NK-92 (cell line): ENCODE data around the gene TMPRSS12.
"Not testable (repeated sequence)": the region's sequence is repeated elsewhere in the genome, so short reads cannot be mapped to it uniquely, and the experiment has no call there.

Source experiments
- DNase-seq: peaks from one replicate; lab custom pipeline; 2025; ENCODE audit not compliant: unreplicated experiment; lab: John Stamatoyannopoulos, UW

Gene TMPRSS12

DNA sequence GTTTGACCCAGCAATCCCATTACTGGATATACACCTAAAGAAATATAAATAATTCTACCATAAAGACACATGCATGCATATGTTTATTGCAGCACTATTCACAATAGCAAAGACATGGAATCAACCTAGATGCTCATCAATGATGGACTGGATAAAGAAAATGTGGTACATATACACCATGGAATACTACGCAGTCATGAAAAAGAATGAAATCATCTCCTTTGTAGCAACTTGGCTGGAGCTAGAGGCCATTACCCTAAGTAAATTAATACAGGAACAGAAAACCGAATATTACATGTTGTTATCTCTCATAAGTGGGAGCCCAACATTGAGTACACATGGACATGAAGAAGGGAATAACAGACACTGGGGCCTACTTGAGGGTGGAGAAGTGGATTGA, 13.0 kb downstream of the TMPRSS12 start:
- not testable (repeated sequence) for DNase-seq

GRCh38 chr12:50859621-50860310, 17.0 kb downstream of the TMPRSS12 start:
- DNase-seq, result no peak

- no peak for DNase-seq
Observed at GRCh38 chr12:50862316-50862715, 19.6 kb downstream of the TMPRSS12 start.

DNA sequence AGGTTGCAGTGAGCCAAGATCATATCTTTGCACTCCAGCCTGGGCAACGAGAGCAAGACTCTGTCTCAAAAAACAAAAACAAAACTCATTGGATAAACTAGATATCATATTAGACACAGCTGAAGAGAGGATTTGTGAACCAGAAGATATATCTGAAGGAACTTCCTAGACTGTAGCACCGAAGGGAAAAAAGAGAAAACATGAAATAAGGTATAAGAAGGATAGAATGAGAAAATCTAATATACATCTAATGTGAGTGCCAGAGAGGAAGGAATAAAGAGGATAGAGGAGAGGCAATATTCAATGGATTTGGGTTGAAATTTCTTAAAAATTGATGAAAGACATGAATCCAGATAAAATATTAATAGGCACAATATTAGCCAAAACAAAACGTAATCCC, 22.5 kb downstream of the TMPRSS12 start:
- no peak for DNase-seq

- DNase-seq, result not testable (repeated sequence)
Observed at GRCh38 chr12:50868881-50869280, 26.2 kb downstream of the TMPRSS12 start.

- DNase-seq, result no peak
Observed at GRCh38 chr12:50882563-50882962, 39.8 kb downstream of the TMPRSS12 start.

GRCh38 chr12:50887191-50887590, 44.5 kb downstream of the TMPRSS12 start:
- DNase-seq, result no peak

GRCh38 chr12:50888666-50889065, 45.9 kb downstream of the TMPRSS12 start:
- DNase-seq, result no peak

- no peak for DNase-seq
Observed at GRCh38 chr12:50894241-50894640, 51.5 kb downstream of the TMPRSS12 start.

- no peak for DNase-seq
Observed at GRCh38 chr12:50901685-50902113, 59.0 kb downstream of the TMPRSS12 start.

DNA sequence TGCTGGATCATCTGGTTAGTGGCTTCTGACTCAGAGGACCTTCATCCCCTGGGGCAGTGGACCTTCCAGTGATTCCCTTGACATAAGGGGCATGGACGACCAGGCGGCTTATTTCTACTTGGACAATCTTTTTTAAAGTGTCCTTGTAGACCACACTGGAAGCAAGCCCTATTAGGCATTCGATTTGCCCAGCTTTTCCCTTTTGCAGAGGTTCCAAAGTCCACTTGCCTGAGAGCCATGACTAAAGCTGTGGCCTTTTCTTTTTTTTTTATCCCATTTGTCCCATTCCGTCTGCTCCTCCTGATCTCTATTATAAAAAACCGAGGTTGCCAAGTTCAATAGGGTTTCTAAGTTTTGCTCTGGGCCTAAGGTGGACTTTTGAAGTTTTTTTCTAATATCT, 65.8 kb downstream of the TMPRSS12 start:
- not testable (repeated sequence) for DNase-seq

DNA sequence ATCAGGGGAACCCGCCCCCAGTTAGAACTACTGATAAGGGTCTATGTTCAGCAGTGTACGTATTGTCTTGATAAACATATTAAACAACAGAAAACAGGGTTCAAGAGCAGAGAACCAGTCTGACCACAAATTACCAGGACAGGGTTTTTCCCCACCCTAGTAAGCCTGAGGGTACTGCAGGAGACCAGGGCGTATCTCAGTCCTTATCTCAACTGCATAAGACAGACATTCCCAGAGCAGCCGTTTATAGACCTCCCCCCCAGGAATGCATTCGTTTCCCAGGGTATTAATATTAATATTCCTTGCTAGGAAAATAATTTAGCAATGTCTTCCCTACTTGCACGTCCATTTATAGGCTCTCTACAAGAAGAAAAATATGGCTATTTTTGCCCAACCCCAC, 69.6 kb downstream of the TMPRSS12 start:
- DNase-seq, result not testable (repeated sequence)

GRCh38 chr12:50913224-50913623, 70.5 kb downstream of the TMPRSS12 start:
- DNase-seq, result no peak

DNA sequence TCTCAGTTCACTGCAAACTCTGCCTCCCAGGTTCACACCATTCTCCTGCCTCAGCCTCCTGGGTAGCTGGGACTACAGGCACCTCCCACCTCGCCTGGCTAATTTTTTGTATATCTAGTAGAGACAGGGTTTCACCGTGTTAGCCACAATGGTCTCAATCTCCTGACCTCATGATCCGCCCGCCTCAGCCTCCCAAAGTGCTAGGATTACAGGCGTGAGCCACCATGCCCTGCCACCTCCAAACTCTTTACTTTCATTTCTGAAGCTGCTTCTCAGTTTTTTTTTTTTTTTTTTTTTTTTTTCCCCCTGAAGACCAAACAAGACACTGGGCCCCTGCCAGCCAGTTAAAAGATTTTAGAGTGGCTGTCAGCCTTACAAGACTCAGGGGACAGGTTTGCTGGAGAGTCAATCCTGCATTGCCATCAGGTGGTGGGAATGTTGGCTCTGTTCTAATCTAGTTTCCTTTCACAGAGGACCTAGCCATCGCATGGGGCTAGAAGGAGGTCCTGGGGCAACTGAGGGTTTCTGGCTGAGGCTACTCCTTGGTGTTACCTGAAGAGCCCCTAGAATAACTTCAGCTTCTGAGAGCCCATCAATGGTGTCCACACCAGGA, 72.3 kb downstream of the TMPRSS12 start:
- no peak for DNase-seq

GRCh38 chr12:50916292-50916691, 73.6 kb downstream of the TMPRSS12 start:
- no peak for DNase-seq

DNA sequence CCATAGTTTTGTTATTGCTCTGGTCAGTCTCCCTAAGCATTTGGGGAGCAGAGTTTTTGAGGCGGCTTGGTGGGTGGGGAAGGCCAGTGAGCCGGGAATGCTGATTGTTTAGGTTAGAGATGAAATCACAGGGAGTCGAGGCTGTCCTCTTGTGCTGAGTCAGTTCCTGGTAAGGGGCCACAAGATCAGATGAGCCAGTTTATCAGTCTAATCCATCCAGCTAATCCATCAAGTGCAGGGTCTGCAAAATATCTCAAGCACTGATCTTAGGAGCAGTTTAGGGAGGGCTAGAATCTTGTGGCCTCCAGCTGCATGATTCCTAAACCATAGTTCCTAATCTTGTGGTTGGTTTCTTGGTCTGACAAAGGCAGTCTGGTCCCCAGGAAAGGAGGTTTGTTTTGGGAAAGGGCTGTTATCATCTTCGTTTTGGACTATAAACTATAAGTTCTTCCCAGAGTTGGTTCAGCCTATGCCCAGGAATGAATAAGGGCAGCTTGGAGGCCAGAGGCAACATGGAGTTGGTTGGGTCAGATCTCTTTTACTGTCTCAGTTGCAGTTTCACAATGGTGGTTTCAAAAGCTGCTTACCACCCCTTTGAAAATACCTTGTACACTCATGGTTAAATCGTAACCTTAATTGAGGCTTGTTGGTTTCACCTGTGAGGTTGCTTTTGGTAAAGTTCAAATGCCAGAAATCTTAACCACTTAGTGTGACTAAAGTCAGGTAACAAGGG, 76.0 kb downstream of the TMPRSS12 start:
- no peak for DNase-seq

DNA sequence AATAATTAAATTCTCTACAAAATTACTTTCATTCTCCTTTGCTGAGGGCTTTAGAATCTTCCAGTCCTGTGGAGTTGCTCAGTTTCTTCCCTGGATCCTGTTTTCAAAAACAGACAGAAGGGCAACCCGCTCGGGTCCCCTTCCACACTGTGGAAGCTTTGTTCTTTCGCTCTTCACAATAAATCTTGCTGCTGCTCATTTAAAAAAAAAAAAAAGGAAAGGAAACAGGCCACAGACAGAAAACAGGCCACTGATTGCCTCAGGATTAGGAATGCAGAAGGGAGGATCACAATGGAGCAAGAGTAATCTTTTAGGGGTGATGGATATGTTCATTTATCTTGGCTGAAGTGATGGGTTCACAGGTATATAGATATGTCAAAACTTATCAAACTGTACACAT, 80.1 kb downstream of the TMPRSS12 start:
- DNase-seq, result no peak

GRCh38 chr12:50923361-50924130, 80.8 kb downstream of the TMPRSS12 start:
- no peak for DNase-seq

- no peak for DNase-seq
Observed at GRCh38 chr12:50924131-50924438, 81.4 kb downstream of the TMPRSS12 start.

GRCh38 chr12:50924439-50925341, 82.0 kb downstream of the TMPRSS12 start:
- no peak for DNase-seq

DNA sequence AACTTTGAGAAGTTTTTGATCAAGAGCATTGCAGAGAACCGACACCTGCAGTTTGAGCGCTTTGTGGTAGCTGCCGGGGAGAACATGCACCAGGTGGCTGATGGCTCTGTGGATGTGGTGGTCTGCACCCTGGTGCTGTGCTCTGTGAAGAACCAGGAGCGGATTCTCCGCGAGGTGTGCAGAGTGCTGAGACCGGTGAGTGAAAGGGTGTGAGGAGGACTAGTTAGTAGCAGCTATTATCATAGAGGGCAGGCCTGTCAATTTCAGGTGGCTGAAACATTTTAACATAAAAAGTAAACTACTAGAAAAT, 82.6 kb downstream of the TMPRSS12 start:
- no peak for DNase-seq
